Retinal pigment epithelial cell (primary cell): ENCODE results near the gene TEX36.

ENCODE experiments used
- DNase-seq: peaks from one replicate; pipeline ENCODE4 v3.0.0-alpha.2; 2010; ENCODE audit warnings: low read depth
- H3K4me3 ChIP-seq: 2 replicates; pipeline ENCODE4 v1.5.1; 2011; ENCODE audit warnings: mild to moderate bottlenecking, low read length, control low read depth, moderate library complexity
- TF ChIP-seq, protein P1 (sequence below): conservative IDR thresholded peaks from 2 replicates; pipeline ENCODE4 v1.5.1; 2011; ENCODE audit warnings: low read depth, low read length, control low read depth, inconsistent platforms

Gene TEX36

DNA sequence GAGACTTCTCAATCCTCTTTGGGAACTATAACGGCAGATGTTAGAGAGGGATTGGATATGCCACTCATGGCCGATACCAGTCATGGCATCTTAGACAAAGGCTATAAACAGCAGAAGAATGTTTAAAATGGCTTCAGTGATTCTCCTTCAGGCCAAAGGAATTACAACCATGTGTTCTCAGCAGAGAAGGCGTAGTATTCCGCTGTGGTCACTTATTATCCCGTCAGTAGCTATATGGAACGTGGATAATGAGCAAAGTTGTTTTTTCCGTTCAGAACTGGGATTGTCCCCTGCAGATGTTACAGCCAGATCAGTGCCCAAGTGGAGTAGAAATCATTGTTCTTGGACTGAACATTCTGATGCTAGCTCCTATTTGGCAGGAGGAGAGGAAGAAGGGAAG is 43.1 kb downstream of the TEX36 start:
- H3K4me3 ChIP-seq = no peak overlapping the region
- no peak for DNase-seq
- TF ChIP-seq, protein P1, sequence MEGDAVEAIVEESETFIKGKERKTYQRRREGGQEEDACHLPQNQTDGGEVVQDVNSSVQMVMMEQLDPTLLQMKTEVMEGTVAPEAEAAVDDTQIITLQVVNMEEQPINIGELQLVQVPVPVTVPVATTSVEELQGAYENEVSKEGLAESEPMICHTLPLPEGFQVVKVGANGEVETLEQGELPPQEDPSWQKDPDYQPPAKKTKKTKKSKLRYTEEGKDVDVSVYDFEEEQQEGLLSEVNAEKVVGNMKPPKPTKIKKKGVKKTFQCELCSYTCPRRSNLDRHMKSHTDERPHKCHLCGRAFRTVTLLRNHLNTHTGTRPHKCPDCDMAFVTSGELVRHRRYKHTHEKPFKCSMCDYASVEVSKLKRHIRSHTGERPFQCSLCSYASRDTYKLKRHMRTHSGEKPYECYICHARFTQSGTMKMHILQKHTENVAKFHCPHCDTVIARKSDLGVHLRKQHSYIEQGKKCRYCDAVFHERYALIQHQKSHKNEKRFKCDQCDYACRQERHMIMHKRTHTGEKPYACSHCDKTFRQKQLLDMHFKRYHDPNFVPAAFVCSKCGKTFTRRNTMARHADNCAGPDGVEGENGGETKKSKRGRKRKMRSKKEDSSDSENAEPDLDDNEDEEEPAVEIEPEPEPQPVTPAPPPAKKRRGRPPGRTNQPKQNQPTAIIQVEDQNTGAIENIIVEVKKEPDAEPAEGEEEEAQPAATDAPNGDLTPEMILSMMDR = no peak

DNA sequence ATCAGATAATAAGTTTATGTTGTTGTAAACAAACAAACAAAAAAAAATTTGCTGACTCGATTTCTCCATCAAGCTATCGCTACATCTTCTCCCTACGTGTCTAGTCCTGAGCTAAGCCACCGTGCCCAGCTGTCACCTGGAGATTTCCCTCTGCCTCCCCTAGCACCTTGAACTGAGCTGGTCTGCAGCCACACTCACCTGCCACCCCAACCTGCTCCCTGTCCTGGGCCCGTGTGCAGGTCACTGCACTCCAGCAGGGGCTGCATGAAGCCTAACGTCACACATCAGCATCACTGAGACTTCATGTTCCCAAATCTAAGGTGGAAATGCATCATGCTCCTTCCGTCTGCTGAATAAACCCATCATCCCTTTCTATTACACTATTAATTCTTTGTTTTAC is 44.4 kb downstream of the TEX36 start:
- TF ChIP-seq, protein P1 = no peak
- no peak for DNase-seq
- H3K4me3 ChIP-seq = no peak overlapping the region

DNA sequence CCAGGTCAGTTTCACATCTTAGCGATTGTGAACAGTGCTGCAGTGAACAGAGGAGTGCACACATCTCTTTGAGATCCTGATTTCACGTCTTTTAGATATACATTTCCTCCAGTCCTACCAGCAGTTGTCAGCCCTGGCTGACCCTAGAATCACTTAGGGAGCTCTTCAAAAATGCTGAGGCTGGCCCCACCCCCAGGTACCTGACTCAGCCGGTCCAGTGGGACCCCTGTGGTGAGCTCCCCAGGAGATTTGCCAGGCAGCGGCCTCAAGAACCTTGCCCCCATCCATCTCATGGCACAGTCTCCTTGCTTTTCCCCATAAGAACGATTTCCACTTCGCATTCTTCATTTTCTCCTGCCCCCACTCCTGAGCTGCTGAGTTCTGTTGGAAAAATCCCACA is 45.5 kb downstream of the TEX36 start:
- DNase-seq = no peak
- TF ChIP-seq, protein P1 = no peak
- no peak overlapping the region for H3K4me3 ChIP-seq

DNA sequence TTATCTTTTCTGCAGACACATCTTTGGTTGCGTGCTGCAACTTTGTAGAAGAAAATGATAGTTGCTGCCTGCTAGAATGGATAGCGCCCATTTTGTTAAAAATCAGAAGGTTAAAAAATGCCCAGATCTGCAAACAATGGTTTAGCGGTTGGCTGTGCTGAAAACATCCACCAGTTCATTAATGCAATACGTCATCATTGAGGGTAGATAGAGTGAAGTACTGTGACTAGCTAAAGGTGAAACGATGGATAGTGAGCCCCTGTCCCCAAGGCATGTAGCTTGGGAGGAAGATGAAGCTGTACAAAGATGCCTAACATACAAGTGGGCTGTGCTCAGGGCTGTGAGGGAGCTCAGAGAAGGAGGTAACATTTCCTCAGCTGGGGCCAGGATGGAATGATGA is 48.4 kb downstream of the TEX36 start:
- TF ChIP-seq, protein P1 = no peak
- no peak for DNase-seq
- H3K4me3 ChIP-seq = no peak overlapping the region

DNA sequence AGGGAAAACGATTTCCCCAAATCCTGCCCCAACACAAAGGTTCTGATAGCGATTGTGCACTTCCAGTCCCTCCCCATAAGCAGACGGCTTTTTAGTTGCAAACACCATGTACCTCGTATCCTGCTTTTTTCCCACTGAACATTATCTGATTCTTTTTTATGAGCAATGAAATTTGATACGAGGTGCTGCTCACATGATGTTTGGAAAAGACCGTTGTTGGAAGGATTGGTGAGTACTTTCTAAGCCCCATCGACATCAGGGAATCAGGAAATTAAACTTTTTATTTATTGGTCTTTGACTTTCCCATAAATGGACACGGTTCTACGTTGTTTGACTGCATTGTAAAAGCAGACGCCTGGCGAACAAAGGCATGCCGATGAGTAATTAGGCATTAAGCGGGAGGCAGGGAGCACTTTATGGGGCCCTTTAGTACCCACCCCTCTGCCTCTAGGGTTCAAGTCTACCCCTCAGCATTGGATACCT is 49.4 kb downstream of the TEX36 start:
- no peak overlapping the region for H3K4me3 ChIP-seq
- TF ChIP-seq, protein P1 = no peak
- no peak for DNase-seq

DNA sequence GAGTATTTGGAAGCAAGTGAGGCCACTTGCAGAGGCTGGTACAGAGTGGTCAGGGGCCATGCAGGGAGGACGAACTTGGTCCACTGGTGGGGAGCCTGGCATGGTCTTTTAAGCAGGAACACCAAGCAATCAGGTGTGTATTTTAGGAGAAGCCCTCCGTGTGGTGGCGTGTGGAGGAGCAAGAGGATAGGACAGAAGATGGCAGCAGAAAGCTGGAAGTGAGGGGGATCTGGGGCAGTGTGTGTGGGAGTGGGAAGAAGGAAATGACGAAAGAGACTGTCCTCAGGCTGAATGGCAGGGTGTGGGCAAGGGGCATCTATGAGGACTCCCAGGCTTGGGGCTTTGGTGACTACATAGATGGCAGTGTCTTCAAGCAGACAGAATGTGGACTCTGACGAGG is 51.2 kb downstream of the TEX36 start:
- TF ChIP-seq, protein P1 = no peak
- DNase-seq = no peak
- H3K4me3 ChIP-seq = no peak overlapping the region

DNA sequence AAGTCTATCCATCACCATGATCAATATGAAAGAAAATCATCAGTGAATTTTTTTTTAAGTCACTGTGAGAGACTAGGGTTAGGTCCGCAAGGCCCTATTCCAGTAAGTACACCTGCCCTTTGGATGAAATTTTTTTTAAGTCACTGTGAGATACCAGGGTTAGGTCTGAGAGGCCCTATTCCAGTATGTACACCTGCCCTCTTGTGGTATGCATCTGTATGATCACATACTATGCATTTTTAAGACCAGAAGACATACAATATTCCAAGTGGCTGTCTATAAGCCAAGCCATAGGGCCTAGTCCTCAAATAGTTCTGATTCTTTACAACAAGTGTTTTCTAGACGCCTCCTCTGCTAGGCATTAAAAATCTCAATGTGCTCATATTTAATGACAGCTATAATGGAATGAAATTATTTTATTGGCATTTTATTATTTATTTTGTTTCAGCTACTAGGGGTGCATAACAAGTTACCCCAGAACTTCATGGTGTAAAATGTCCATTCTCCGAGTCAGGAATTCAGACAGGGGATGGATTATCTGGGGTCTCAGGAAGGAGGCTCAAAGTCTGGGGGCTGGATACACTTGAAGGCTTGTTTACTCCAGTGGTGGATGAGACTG is 53.1 kb downstream of the TEX36 start:
- no peak for DNase-seq
- TF ChIP-seq, protein P1 = peak; percentile 67
- H3K4me3 ChIP-seq = no peak overlapping the region
